Panc1 (cell line): ENCODE measurements around the gene ACTA2.

Experiments
- CTCF ChIP-seq: fragments of 450-650 bp; IDR thresholded peaks from 2 replicates; pipeline ENCODE4 v1.5.1; 2017; ENCODE audit warnings: mild to moderate bottlenecking
- POLR2AphosphoS5 ChIP-seq: IDR thresholded peaks from 2 replicates; pipeline ENCODE4 v1.6.1; 2012; ENCODE audit warnings: mild to moderate bottlenecking, low read depth, low read length, moderate library complexity
- SIN3A ChIP-seq: IDR thresholded peaks from 2 replicates; pipeline ENCODE4 v1.6.1; 2012; ENCODE audit warnings: low read depth, mild to moderate bottlenecking, low read length, moderate library complexity, borderline replicate concordance; ENCODE audit not compliant: insufficient read depth
- TCF7L2 ChIP-seq: IDR thresholded peaks from 2 replicates; pipeline ENCODE4 v1.6.1; 2011; ENCODE audit warnings: mild to moderate bottlenecking, low read depth, low read length, inconsistent platforms

DNA sequence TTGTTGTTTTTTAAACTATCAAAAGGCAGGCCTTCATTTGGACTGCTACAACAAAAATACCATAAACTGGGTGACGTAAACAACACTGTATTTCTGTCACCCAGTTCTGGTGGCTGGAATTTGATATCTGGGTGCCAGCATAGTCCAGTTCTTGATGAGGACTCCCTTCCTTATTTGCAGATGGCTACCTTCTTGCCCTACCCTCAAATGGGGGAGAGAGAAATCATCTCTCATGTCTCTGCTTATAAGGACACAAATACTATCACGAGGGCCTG, 25.2 kb downstream of the ACTA2 start:
- TF ChIP-seq CTCF (no peak), POLR2AphosphoS5 (no peak), TCF7L2 (no peak), SIN3A (no peak)
